ENCODE results near the gene NT5C2.

GRCh38 chr10:103077491-103078308 lies 115.4 kb downstream of the NT5C2 start:
- TF ChIP-seq CTCF (IDR thresholded peaks at IDR 0.05) (no peak), POLR2A (IDR thresholded peaks at IDR 0.05) (no peak)

Measured in testis (tissue), 2 donors.